ENCODE results near the gene CD247.

Gene CD247

DNA sequence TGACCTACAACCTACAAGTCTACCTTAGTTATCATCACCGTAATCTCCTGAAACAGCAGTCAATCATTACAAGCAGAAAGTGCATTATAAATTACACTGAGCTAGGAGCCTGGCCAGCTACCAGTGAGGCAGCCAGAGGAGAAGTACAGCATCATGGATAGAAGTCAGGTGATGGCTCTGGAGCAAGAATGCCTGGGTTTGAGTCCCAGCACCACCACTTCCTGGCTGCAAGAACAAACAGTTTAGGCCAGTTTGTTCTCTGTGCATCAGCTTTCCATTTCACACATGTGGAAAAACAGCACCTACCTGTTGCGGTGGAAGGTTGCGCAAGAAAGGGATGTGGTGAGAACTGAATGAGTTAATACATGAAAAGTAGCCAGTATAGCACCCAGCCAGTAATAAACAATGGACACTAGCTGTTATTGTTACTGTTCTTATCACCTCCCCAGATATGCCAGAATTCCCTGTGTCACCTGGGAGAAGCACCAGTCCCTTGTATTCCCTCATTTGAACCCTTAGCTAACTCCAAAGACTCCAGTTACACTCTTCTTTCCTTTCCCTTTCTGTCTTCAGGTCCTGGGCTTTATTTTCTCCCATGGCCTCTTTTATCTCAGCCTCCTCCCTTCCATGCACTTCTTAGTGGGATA is 26.2 kb upstream of the CD247 start:
- Histone ChIP-seq H2BK5ac (ENCODE audit: low read depth, low read length, poor library complexity) (no peak overlapping the region), H3K79me2 (ENCODE audit: control insufficient read depth, insufficient read depth, low read length, poor library complexity) (peaks cover 2% of the 10 kb centered on the region), H2AK5ac (ENCODE audit: low read length) (no peak overlapping the region), H3K4ac (ENCODE audit: low read depth, low read length) (no peak overlapping the region), H2BK12ac (ENCODE audit: low read length) (no peak overlapping the region), H3K23ac (ENCODE audit: low read length) (no peak overlapping the region), H4K12ac (ENCODE audit: low read depth, low read length) (no peak overlapping the region), H3K27me3 (ENCODE audit: insufficient read depth, low read length) (no peaks in the 10 kb centered on the region), H3K4me2 (ENCODE audit: low read length) (no peak overlapping the region), H3K36me3 (ENCODE audit: control insufficient read depth in 1 of 2, insufficient read depth in 2 of 2, low read length in 2 of 2) (peaks cover 4 to 16% of the 10 kb centered on the region in 2 experiments), H3K27ac (ENCODE audit: low read depth, low read length) (no peak overlapping the region), H4K8ac (ENCODE audit: low read depth, low read length) (no peak overlapping the region), H3K9ac (ENCODE audit: low read length) (no peak overlapping the region), H3K4me1 (ENCODE audit: control insufficient read depth in 1 of 2, insufficient read depth in 2 of 2, low read length in 2 of 2) (peaks cover 0 to 4% of the 10 kb centered on the region in 2 experiments), H2BK120ac (ENCODE audit: insufficient read depth, low read length, poor library complexity) (no peak overlapping the region), H2AFZ (ENCODE audit: insufficient read depth, low read length, poor library complexity) (no peak overlapping the region), H3K9me3 (ENCODE audit: insufficient read depth, low read depth, low read length) (no peaks in the 10 kb centered on the region), H3K79me1 (ENCODE audit: low read length) (no peaks in the 10 kb centered on the region), H3K14ac (ENCODE audit: low read length) (no peak overlapping the region), H3K18ac (ENCODE audit: low read length) (no peak overlapping the region), H4K91ac (ENCODE audit: low read depth, low read length) (no peak overlapping the region), H3K4me3 (ENCODE audit: low read depth, low read length) (no peak overlapping the region)
- peak in 1 of 2 donors; percentile 22 for DNase-seq
- no CpG with 5 or more reads among the region's 3 CpGs for WGBS (ENCODE audit: extremely low coverage, insufficient coverage, insufficient read length)

DNA sequence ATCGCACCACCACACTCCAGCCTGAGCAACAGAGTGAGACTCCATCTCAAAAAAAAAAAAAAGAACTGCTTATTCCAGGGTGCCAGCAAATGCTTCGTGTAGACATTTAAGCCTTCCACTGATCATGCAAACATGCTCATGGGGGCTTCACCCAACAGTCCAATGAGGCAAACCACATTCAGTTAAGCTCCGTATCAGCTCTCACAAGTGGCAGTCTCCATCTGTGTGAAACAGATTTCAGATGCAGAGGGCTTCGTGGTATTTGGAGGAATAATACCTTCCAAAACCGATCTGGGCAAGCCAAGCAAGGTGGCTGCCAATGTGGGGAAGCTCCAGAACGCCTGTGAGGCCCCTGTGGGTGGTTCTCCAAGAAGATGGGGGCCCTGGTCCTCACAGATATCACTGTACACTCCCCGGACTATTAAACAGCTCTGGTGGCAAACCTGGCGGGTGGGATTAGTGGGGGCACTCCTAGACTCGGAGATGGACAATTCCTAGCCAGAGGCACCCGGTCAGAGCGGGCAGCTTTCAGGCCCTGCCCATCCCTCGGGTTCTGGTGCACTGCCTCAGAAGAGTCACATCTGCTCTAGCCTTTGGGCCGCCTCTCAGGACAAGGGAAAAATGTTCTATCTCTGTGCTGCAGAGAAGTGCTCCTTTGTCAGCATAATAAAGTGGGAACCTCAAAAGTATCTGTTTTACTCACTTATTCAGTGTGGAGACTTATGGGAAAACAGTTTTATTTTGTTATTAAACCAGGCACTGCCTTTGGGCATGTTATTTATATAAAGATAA is 25.1 kb upstream of the CD247 start:
- H3K14ac ChIP-seq (ENCODE audit: low read length), result no peak overlapping the region
- peaks cover 4 to 16% of the 10 kb centered on the region in 2 experiments for H3K36me3 ChIP-seq (ENCODE audit: control insufficient read depth in 1 of 2, insufficient read depth in 2 of 2, low read length in 2 of 2)
- no peak overlapping the region for H4K91ac ChIP-seq (ENCODE audit: low read depth, low read length)
- H3K4me2 ChIP-seq (ENCODE audit: low read length), result no peak overlapping the region
- no peak overlapping the region for H2BK12ac ChIP-seq (ENCODE audit: low read length)
- peaks cover 0 to 4% of the 10 kb centered on the region in 2 experiments for H3K4me1 ChIP-seq (ENCODE audit: control insufficient read depth in 1 of 2, insufficient read depth in 2 of 2, low read length in 2 of 2)
- H4K8ac ChIP-seq (ENCODE audit: low read depth, low read length), result no peak overlapping the region
- H4K12ac ChIP-seq (ENCODE audit: low read depth, low read length), result no peak overlapping the region
- H3K23ac ChIP-seq (ENCODE audit: low read length), result no peak overlapping the region
- no peaks in the 10 kb centered on the region for H3K27me3 ChIP-seq (ENCODE audit: insufficient read depth, low read length)
- H3K9me3 ChIP-seq (ENCODE audit: insufficient read depth, low read depth, low read length), result no peaks in the 10 kb centered on the region
- no peak overlapping the region for H3K27ac ChIP-seq (ENCODE audit: low read depth, low read length)
- no CpG with 5 or more reads among the region's 13 CpGs for WGBS (ENCODE audit: extremely low coverage, insufficient coverage, insufficient read length)
- no peak overlapping the region for H2AFZ ChIP-seq (ENCODE audit: insufficient read depth, low read length, poor library complexity)
- H3K4me3 ChIP-seq (ENCODE audit: low read depth, low read length), result no peak overlapping the region
- DNase-seq, result no peak
- H3K9ac ChIP-seq (ENCODE audit: low read length), result no peak overlapping the region
- H2BK5ac ChIP-seq (ENCODE audit: low read depth, low read length, poor library complexity), result no peak overlapping the region
- peaks cover 2% of the 10 kb centered on the region for H3K79me2 ChIP-seq (ENCODE audit: control insufficient read depth, insufficient read depth, low read length, poor library complexity)
- H3K18ac ChIP-seq (ENCODE audit: low read length), result no peak overlapping the region
- no peak overlapping the region for H2AK5ac ChIP-seq (ENCODE audit: low read length)
- H3K4ac ChIP-seq (ENCODE audit: low read depth, low read length), result no peak overlapping the region
- no peak overlapping the region for H2BK120ac ChIP-seq (ENCODE audit: insufficient read depth, low read length, poor library complexity)
- no peaks in the 10 kb centered on the region for H3K79me1 ChIP-seq (ENCODE audit: low read length)

DNA sequence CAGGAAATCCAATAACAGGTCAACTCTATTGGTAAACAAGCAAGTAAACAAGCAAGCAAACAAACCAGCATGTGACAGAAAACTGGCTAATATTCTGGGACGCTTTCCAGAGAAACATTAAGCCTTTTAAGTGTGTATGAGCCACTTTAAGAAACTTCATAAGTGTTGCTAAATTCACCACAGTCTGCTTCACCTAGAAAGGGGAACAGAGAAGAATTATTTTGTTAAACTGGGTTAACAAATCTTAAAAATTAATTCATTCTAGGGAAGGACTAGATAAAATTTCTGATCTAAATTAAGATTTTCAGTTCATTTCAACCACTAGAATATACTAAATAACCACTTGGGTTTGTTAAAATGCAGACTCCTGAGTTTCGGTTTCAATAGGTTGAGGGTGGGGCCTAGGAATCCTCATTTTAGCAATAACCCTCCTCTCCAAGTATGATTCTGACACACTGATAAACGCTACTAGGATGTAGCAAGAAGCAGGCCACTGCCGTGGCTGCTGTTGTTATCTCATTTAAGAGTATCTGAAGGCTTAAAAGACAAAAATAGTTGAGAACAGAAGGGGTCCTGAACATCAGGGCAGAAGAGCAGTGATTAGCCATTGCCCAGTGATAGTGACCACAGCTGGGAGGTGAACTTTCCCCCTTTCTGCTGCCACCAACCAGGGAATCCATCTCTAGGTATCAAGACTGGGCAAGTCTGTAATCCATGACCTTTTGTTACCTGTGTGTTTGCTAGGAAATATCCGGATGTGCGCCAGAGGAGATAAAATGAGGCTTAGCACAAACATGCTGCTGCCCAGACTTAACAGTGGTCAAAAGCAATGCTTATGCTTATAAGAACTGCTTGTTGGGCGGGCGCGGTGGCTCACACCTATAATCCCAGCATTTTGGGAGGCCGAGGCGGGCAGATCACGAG is 24.0 kb upstream of the CD247 start:
- H3K79me1 ChIP-seq (ENCODE audit: low read length), result no peaks in the 10 kb centered on the region
- no peak overlapping the region for H3K14ac ChIP-seq (ENCODE audit: low read length)
- peaks cover 4 to 16% of the 10 kb centered on the region in 2 experiments for H3K36me3 ChIP-seq (ENCODE audit: control insufficient read depth in 1 of 2, insufficient read depth in 2 of 2, low read length in 2 of 2)
- H4K91ac ChIP-seq (ENCODE audit: low read depth, low read length), result no peak overlapping the region
- H3K9me3 ChIP-seq (ENCODE audit: insufficient read depth, low read depth, low read length), result no peaks in the 10 kb centered on the region
- no peak overlapping the region for H4K12ac ChIP-seq (ENCODE audit: low read depth, low read length)
- peaks cover 0 to 4% of the 10 kb centered on the region in 2 experiments for H3K4me1 ChIP-seq (ENCODE audit: control insufficient read depth in 1 of 2, insufficient read depth in 2 of 2, low read length in 2 of 2)
- no CpG with 5 or more reads among the region's 12 CpGs for WGBS (ENCODE audit: extremely low coverage, insufficient coverage, insufficient read length)
- H3K9ac ChIP-seq (ENCODE audit: low read length), result no peak overlapping the region
- no peak overlapping the region for H3K4me3 ChIP-seq (ENCODE audit: low read depth, low read length)
- H2AFZ ChIP-seq (ENCODE audit: insufficient read depth, low read length, poor library complexity), result no peak overlapping the region
- H2BK5ac ChIP-seq (ENCODE audit: low read depth, low read length, poor library complexity), result no peak overlapping the region
- no peaks in the 10 kb centered on the region for H3K27me3 ChIP-seq (ENCODE audit: insufficient read depth, low read length)
- no peak overlapping the region for H4K8ac ChIP-seq (ENCODE audit: low read depth, low read length)
- no peak overlapping the region for H2AK5ac ChIP-seq (ENCODE audit: low read length)
- no peak overlapping the region for H2BK120ac ChIP-seq (ENCODE audit: insufficient read depth, low read length, poor library complexity)
- no peak overlapping the region for H2BK12ac ChIP-seq (ENCODE audit: low read length)
- H3K4me2 ChIP-seq (ENCODE audit: low read length), result no peak overlapping the region
- H3K23ac ChIP-seq (ENCODE audit: low read length), result no peak overlapping the region
- H3K18ac ChIP-seq (ENCODE audit: low read length), result no peak overlapping the region
- H3K27ac ChIP-seq (ENCODE audit: low read depth, low read length), result no peak overlapping the region
- peaks cover 2% of the 10 kb centered on the region for H3K79me2 ChIP-seq (ENCODE audit: control insufficient read depth, insufficient read depth, low read length, poor library complexity)
- DNase-seq, result no peak
- H3K4ac ChIP-seq (ENCODE audit: low read depth, low read length), result no peak overlapping the region

DNA sequence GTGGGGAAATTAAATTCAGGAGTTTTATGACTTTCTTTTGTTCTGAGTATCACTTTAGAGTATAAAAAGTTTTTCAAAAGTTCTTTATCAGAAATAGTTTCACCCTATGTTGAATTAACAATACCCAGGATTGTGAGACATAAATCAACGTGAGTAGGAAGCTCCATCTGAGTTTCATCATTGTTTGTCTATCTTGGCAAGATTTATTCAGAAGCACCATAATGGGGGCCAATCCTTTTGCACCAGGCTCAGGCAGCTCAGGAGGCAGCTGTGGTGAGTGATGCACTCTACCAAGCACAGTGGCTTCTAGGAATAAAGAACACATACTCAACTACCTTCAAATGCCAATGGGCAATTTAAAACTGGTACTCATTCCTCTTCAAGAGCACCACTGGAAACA is 23.3 kb upstream of the CD247 start:
- no peak for DNase-seq
- Histone ChIP-seq H4K91ac (ENCODE audit: low read depth, low read length) (no peak overlapping the region), H3K4me3 (ENCODE audit: low read depth, low read length) (no peak overlapping the region), H3K36me3 (ENCODE audit: control insufficient read depth in 1 of 2, insufficient read depth in 2 of 2, low read length in 2 of 2) (peaks cover 4 to 14% of the 10 kb centered on the region in 2 experiments), H3K79me2 (ENCODE audit: control insufficient read depth, insufficient read depth, low read length, poor library complexity) (peaks cover 2% of the 10 kb centered on the region), H2AFZ (ENCODE audit: insufficient read depth, low read length, poor library complexity) (no peak overlapping the region), H2BK5ac (ENCODE audit: low read depth, low read length, poor library complexity) (no peak overlapping the region), H4K8ac (ENCODE audit: low read depth, low read length) (no peak overlapping the region), H3K23ac (ENCODE audit: low read length) (no peak overlapping the region), H2BK120ac (ENCODE audit: insufficient read depth, low read length, poor library complexity) (no peak overlapping the region), H3K4me2 (ENCODE audit: low read length) (no peak overlapping the region), H3K79me1 (ENCODE audit: low read length) (no peaks in the 10 kb centered on the region), H3K27me3 (ENCODE audit: insufficient read depth, low read length) (no peaks in the 10 kb centered on the region), H2BK12ac (ENCODE audit: low read length) (no peak overlapping the region), H3K18ac (ENCODE audit: low read length) (no peak overlapping the region), H3K14ac (ENCODE audit: low read length) (no peak overlapping the region), H2AK5ac (ENCODE audit: low read length) (no peak overlapping the region), H3K27ac (ENCODE audit: low read depth, low read length) (no peak overlapping the region), H3K9me3 (ENCODE audit: insufficient read depth, low read depth, low read length) (no peaks in the 10 kb centered on the region), H4K12ac (ENCODE audit: low read depth, low read length) (no peak overlapping the region), H3K4ac (ENCODE audit: low read depth, low read length) (no peak overlapping the region), H3K4me1 (ENCODE audit: control insufficient read depth in 1 of 2, insufficient read depth in 2 of 2, low read length in 2 of 2) (peaks cover 0 to 4% of the 10 kb centered on the region in 2 experiments), H3K9ac (ENCODE audit: low read length) (no peak overlapping the region)
- WGBS (ENCODE audit: extremely low coverage, insufficient coverage, insufficient read length), result no CpG with 5 or more reads among the region's 1 CpG

Data from trophoblast cell (in vitro differentiated cells and primary cell).